Left hindlimb (tissue), 1 donor: Measurements from ENCODE around the gene SCGN.
"Not testable (repeated sequence)": the region's sequence is repeated elsewhere in the genome, so short reads cannot be mapped to it uniquely, and the experiment has no call there.

Experiments used
- DNase-seq: peaks from one replicate; pipeline ENCODE4 v3.0.0-alpha.2; 2018

Gene SCGN

DNA sequence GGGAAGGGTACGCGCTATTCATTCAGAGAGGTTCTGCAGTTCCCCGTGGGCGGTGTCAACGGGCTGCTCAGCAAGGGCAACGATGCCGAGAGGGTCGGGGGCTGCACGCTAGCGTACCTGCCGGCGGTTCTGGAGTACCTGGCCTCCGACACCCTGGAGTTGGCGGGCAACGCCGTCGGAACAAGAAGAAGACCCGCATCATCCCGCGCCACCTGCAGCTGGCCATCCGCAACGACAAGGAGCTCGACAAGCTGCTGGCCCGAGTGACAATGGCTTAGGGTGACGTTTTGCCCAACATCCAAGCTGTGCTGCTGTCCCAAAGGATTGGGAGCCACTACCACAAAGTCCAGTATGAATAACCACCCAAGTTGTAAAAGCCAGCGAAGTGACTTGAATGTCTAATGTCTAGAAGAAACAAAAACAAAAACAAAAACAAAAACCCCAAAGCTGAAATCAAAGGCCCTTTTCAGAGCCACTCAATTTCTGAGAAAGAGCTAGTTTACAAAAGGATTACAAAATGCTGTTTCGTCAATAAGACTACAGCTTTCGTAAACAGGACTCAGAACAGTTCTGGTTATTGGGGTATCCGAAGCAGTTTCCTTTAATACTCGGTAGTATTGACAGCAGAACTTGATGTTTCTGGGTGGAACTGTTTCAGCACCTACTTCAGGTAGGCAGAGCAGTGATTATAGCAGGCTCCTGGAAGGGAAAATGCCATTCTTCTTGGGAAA, 80.6 kb downstream of the SCGN start:
- DNase-seq, result no peak

DNA sequence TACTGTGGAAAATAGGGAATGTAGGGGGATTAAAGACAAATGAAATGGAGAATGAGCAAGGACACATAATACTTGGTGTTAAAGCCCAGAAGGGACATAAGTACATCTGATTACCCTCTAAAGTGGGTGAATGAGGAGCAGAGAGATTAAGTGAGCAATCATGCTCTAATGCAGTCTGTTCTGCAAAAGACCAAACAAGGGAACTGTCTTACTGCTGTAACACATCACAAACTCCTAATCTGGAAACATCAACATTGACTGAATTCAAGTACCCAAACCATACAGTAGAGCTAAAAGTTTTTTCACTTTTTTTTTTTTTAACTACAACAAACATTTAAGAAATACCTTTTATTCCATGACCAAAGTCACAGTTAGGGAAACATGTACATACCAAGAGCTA, 83.2 kb downstream of the SCGN start:
- no peak for DNase-seq

DNA sequence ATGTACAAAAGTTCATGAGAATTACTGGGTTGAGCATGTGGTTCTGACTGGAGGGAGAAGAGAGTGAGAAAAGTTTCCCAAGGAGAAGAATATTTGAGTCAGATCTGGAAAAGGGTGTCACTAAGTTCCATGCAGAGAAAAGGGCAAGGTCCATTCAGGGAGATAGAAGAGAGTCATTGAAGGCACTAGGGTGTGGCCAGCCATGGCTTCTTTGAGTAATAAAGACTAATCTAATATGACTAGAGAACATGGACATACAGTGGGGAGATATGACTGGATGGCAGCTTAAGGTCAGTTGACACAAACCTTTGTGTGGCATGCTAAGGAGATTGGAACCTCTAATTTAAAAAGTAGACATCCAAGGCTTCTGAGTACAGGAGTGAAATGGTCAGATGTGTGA, 91.9 kb downstream of the SCGN start:
- no peak for DNase-seq

DNA sequence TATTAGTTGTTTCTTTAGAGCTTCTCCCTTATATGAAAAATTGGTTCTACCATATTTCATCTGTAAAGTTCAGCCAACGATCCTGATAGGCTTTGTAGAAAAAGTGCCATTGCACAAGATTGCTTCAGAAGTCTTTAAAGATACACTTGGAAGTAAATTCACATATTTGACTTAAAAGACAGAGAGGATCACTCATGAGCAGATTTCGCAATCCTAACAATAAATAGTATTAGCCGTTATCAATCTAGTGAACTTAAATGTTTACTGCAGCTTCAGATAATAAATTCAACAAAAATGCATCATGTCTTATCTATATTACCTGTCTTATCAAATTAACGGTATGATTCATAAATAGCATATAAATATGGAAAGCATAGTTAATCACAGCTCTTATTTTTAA, 93.8 kb downstream of the SCGN start:
- DNase-seq, result no peak

DNA sequence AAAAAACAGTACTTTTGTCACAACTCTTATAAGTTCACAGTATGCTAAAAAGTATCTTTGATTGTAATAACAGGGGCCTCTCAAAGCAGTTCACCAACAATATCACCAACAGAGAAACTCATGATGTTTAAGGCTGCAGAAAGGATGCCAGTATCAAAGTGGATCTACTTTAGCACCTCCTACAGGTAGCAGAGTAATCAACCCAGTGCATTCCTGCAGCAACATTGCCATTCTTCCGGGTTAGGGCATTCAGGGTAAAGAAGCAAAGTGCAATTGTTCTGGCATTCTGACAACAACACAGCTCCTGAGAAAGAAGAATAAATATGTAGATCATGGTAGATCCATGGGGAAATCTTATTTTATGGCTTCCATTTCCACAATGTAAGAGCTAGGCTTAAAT, 95.0 kb downstream of the SCGN start:
- DNase-seq, result no peak

DNA sequence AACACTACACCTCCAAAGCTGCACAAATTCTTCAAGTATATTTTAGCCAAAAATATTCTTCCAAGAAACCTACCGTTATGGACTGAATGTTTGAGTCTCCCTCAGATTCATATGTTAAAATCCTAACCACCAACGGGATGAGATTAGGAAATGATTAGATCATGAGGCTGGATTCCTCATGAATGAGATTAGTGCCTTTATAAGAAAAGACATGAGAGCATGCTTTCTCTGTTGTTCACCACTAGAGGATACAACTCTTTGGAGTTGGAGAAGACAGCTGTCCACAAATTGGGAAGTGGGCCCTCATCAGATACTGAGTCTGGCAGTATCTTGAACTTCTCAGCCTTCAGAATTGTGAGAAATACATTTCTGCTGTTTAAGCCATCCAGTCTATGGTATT, 95.5 kb downstream of the SCGN start:
- no peak for DNase-seq

DNA sequence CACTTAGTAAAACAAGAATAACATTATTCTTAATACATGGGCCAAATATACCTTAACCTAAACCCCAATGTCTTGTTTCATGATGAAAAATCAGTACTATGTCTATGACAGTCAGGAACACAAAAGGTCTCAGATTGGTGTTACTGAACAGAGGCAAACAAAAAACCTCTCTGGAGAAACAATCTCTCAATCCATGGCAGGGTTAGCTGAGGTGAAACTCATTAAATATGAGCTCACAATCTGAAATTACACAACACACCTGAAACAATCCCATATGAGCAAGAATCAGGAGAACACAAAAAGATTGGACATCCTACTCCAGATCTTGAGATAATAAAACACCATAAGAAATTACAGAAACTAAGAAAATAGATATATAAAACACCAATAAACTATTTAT, 96.0 kb downstream of the SCGN start:
- DNase-seq, result no peak

DNA sequence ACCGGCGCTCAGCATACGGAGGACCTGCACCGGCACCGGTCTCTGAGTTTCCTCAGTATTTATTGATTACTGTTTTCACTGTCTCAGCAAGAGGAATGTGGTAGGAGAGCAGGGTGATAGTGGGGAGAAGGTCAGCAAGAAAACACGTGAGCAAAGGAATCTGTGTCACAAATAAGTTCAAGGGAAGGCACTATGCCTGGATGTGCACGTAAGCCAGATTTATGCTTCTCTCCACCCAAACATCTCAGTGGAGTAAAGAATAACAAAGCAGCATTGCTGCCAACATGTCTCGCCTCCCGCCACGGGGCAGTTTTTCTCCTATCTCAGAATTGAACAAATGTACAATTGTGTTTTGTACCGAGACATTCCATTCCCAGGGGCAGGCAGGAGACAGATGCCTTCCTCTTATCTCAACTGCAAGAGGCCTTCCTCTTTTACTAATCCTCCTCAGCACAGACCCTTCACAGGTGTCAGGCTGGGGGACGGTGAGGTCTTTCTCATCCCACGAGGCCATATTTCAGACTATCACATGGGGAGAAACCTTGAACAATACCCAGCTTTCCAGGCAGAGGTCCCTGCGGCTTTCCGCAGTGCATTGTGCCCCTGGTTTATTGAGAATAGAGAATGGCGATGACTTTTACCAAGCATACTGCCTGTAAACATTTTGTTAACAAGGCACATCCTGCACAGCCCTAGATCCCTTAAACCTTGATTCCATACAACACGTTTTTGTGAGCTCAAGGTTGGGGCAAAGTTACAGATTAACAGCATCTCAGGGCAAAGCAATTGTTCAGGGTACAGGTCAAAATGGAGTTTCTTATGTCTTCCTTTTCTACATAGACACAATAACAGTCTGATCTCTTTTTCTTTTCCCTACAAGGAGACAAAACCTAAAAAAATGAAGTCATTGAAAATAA, 96.8 kb downstream of the SCGN start:
- DNase-seq, result not testable (repeated sequence)

DNA sequence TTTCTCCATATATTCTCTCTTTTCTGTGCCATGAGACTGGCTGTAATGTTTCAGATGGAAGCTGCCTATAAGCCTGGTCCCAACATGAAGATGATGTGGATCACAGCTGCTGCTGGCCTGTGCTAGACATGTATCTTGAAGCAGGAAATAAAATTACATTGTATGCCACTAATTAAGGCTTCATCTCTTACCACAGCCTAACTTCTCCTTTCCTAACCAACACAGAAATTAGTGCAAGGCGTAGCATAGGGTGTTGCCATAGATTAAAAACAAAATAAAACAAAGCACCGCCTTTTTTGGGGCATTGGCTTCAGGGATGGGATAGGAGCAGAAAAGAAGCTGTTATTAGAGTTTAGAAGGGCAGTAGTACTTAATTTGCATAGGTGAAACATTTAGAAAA, 97.8 kb downstream of the SCGN start:
- DNase-seq, result no peak

DNA sequence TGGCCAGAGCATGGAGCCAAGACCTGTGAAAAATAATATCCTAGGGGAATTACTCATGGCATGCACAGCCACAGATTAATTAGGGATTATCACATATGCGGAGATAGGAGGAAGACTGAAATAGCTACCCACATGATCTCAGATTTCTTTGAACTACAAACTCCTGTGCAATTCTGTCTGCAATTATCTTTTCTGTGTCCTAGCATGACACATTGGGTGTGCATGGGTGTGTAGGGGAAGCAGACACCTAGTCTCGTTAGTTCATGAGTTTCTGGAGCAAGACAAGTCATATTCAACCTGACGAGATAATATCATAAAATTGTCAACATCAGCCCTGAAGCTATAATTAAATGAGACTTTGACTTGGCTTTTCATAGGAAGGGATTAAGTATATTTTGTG, 98.9 kb downstream of the SCGN start:
- DNase-seq, result no peak
